Measurements from ENCODE around the gene DMBX1. TPM values are rescaled to one million over a fixed set of nuclear protein-coding genes. Genes with fewer than 3 reads are reported as not detected.

Gene DMBX1
- total RNA-seq, 1 donor from 2014 or later: not detected

GRCh38 chr1:46456411-46456963, 33.1 kb upstream of the DMBX1 start:
- peaks cover 47% of the 10 kb centered on the region for H3K27me3 Mint-ChIP-seq
- no peak for ATAC-seq (ENCODE audit: low read depth)
- POLR2A ChIA-PET: no interaction called here
- no peak overlapping the region for H3K27ac Mint-ChIP-seq
- no peak for DNase-seq
- CTCF ChIA-PET: no interaction called here
- intact Hi-C loops (cut with micrococcal nuclease): no loop called here
- no peaks in the 10 kb centered on the region for H3K36me3 Mint-ChIP-seq (ENCODE audit: low read depth)
- H3K4me1 Mint-ChIP-seq: no peaks in the 10 kb centered on the region
- TF ChIP-seq CTCF (IDR thresholded peaks at IDR 0.05): no peak
- no peak overlapping the region for H3K4me3 Mint-ChIP-seq
- H3K9me3 Mint-ChIP-seq: no peaks in the 10 kb centered on the region

- H3K27me3 Mint-ChIP-seq: peaks cover 45% of the 10 kb centered on the region
- ChIA-PET POLR2A (no interaction called here), CTCF (no interaction called here)
- H3K9me3 Mint-ChIP-seq: no peaks in the 10 kb centered on the region
- ATAC-seq (ENCODE audit: low read depth) (no peak), DNase-seq (no peak)
- intact Hi-C loops (cut with micrococcal nuclease): no loop called here
- no peaks in the 10 kb centered on the region for H3K4me1 Mint-ChIP-seq
- H3K36me3 Mint-ChIP-seq (ENCODE audit: low read depth): no peaks in the 10 kb centered on the region
- TF ChIP-seq CTCF (IDR thresholded peaks at IDR 0.05): no peak
- no peak overlapping the region for H3K27ac Mint-ChIP-seq
- no peak overlapping the region for H3K4me3 Mint-ChIP-seq
Observed at GRCh38 chr1:46457178-46457577, 32.5 kb upstream of the DMBX1 start.

- Mint-ChIP-seq H3K27me3 (peaks cover 42% of the 10 kb centered on the region), H3K27ac (no peak overlapping the region), H3K36me3 (ENCODE audit: low read depth) (no peaks in the 10 kb centered on the region), H3K4me1 (no peaks in the 10 kb centered on the region), H3K9me3 (no peaks in the 10 kb centered on the region), H3K4me3 (no peak overlapping the region)
- ChIA-PET POLR2A (no interaction called here), CTCF (interaction anchor here (0.7 kb wide), 1 partner anchor 11 kb away, joined by 3 read pairs; no protein-coding TSS in a partner anchor)
- DNase-seq (no peak), ATAC-seq (ENCODE audit: low read depth) (no peak)
- TF ChIP-seq CTCF (IDR thresholded peaks at IDR 0.05): no peak
- intact Hi-C loops (cut with micrococcal nuclease): no loop called here
Observed at GRCh38 chr1:46458190-46458589, 31.4 kb upstream of the DMBX1 start.

GRCh38 chr1:46458846-46459245, 30.8 kb upstream of the DMBX1 start:
- Mint-ChIP-seq H3K36me3 (ENCODE audit: low read depth) (no peaks in the 10 kb centered on the region), H3K4me1 (no peaks in the 10 kb centered on the region), H3K27me3 (peaks cover 44% of the 10 kb centered on the region), H3K27ac (no peak overlapping the region), H3K9me3 (no peaks in the 10 kb centered on the region), H3K4me3 (no peak overlapping the region)
- CTCF ChIA-PET: interaction anchor here (0.7 kb wide), 1 partner anchor 12 kb away, joined by 3 read pairs; no protein-coding TSS in a partner anchor
- no peak for ATAC-seq (ENCODE audit: low read depth)
- no peak for DNase-seq
- POLR2A ChIA-PET: no interaction called here
- no peak for TF ChIP-seq CTCF (IDR thresholded peaks at IDR 0.05)
- intact Hi-C loops (cut with micrococcal nuclease): no loop called here

- POLR2A ChIA-PET: no interaction called here
- H3K36me3 Mint-ChIP-seq (ENCODE audit: low read depth): no peaks in the 10 kb centered on the region
- no peak for TF ChIP-seq CTCF (IDR thresholded peaks at IDR 0.05)
Observed at GRCh38 chr1:46459315-46459714, 30.3 kb upstream of the DMBX1 start.

More at GRCh38 chr1:46459315-46459714, 30.3 kb upstream of the DMBX1 start:
- intact Hi-C loops (cut with micrococcal nuclease): no loop called here
- no peak for ATAC-seq (ENCODE audit: low read depth)
- no peaks in the 10 kb centered on the region for H3K9me3 Mint-ChIP-seq
- DNase-seq: no peak
- CTCF ChIA-PET: no interaction called here
- H3K4me1 Mint-ChIP-seq: no peaks in the 10 kb centered on the region
- peaks cover 45% of the 10 kb centered on the region for H3K27me3 Mint-ChIP-seq
- H3K27ac Mint-ChIP-seq: no peak overlapping the region
- no peak overlapping the region for H3K4me3 Mint-ChIP-seq

Measured in activated B cell treated with CpG ODN at 0.5 μM for 24 hours (primary cell).